NB4 (cell line): ENCODE measurements around the gene MAP4K4.

Experiments
- DNase-seq: peaks from one replicate; pipeline ENCODE4 v3.0.0; 2010; ENCODE audit warnings: low read depth
- H3K4me3 ChIP-seq: one replicate; pipeline ENCODE4 v1.5.1; 2011; ENCODE audit warnings: mild to moderate bottlenecking, low read depth, low read length, moderate library complexity
- CTCF ChIP-seq: IDR thresholded peaks from one replicate; pipeline ENCODE4 v1.5.1; 2012; ENCODE audit warnings: low read depth, low read length
- MAX ChIP-seq: IDR thresholded peaks from 2 replicates; pipeline ENCODE4 v1.6.1; 2011; ENCODE audit warnings: low read depth, low read length
- MYC ChIP-seq: IDR thresholded peaks from 2 replicates; pipeline ENCODE4 v1.6.1; 2011; ENCODE audit warnings: low read depth, low read length
- POLR2A ChIP-seq: IDR thresholded peaks from 2 replicates; pipeline ENCODE4 v1.6.1; 2011; ENCODE audit warnings: mild to moderate bottlenecking; ENCODE audit not compliant: insufficient read length; ENCODE audit errors: extremely low read depth

Gene MAP4K4

GRCh38 chr2:101689114-101689825 is 8.2 kb upstream of the MAP4K4 start:
- H3K4me3 ChIP-seq: no peak overlapping the region
- no peak for DNase-seq
- TF ChIP-seq POLR2A (no peak), MYC (no peak)

GRCh38 chr2:101690547-101691152 is 6.9 kb upstream of the MAP4K4 start:
- H3K4me3 ChIP-seq: no peak overlapping the region
- DNase-seq: no peak
- TF ChIP-seq MYC: no peak
- TF ChIP-seq CTCF: no peak
- no peak for TF ChIP-seq MAX
- TF ChIP-seq POLR2A: no peak

- no peak for TF ChIP-seq CTCF
- TF ChIP-seq POLR2A: no peak
- TF ChIP-seq MAX: no peak
- TF ChIP-seq MYC: no peak
- DNase-seq: peak; percentile 69
- H3K4me3 ChIP-seq: no peak overlapping the region
Observed at GRCh38 chr2:101692041-101692440, 5.5 kb upstream of the MAP4K4 start.

GRCh38 chr2:101692766-101693165 is 4.7 kb upstream of the MAP4K4 start:
- no peak overlapping the region for H3K4me3 ChIP-seq
- DNase-seq: no peak
- TF ChIP-seq MYC (no peak), MAX (no peak), POLR2A (no peak), CTCF (no peak)

GRCh38 chr2:101693991-101694588 is 3.4 kb upstream of the MAP4K4 start:
- DNase-seq: no peak
- H3K4me3 ChIP-seq: no peak overlapping the region
- TF ChIP-seq CTCF (no peak), MAX (no peak), POLR2A (no peak), MYC (no peak)

GRCh38 chr2:101696272-101697123 is 1.0 kb upstream of the MAP4K4 start:
- no peak for DNase-seq
- TF ChIP-seq CTCF: no peak
- TF ChIP-seq POLR2A: no peak
- no peak for TF ChIP-seq MAX
- no peak for TF ChIP-seq MYC
- H3K4me3 ChIP-seq: peak overlapping the region; percentile 35
